Gastrocnemius medialis (tissue), 4 donors: ENCODE measurements around the gene GFY. TPM values are rescaled to one million over a fixed set of nuclear protein-coding genes. Genes with fewer than 3 reads are reported as not detected.

Experiments used
- ATAC-seq, 2 donors: fragments of 150-250 bp; one replicate each; pipeline ENCODE4 v1.9.1; 2016
- DNase-seq, 2 donors: peaks; one replicate each; pipeline ENCODE4 v3.0.0-alpha.2; 2019
- H3K27ac ChIP-seq, 4 donors: fragments of 200-600 bp; sonication (generic); 1 replicate in 1 of 4; 2 replicates in 3 of 4; pipeline ENCODE4 v1.5.1; 2016 to 2018; ENCODE audit warnings: mild to moderate bottlenecking in 2 of 4, moderate library complexity in 1 of 4
- H3K27me3 ChIP-seq, 3 donors: fragments of 200-600 bp; sonication (generic) in 2 of 3; 1 replicate in 1 of 3; 2 replicates in 2 of 3; pipeline versions ENCODE4 v1.5.1 to v1.6.0; 2016 to 2019; ENCODE audit warnings: mild to moderate bottlenecking in 1 of 3, moderate library complexity in 1 of 3
- H3K36me3 ChIP-seq, 2 donors: fragments of 200-600 bp; sonication (generic) in 1 of 2; one replicate each; pipeline ENCODE4 v1.5.1; 2017 to 2018
- H3K4me1 ChIP-seq, 2 donors: fragments of 200-600 bp; sonication (generic) in 1 of 2; one replicate each; pipeline ENCODE4 v1.5.1; 2016 to 2017; ENCODE audit warnings: mild to moderate bottlenecking in 2 of 2
- H3K4me3 ChIP-seq, 4 donors: fragments of 200-600 bp; sonication (generic) in 3 of 4; 1 replicate in 1 of 4; 2 replicates in 3 of 4; pipeline ENCODE4 v1.5.1; 2016 to 2019; ENCODE audit warnings: mild to moderate bottlenecking in 2 of 4
- H3K9me3 ChIP-seq, 3 donors: fragments of 200-600 bp; sonication (generic) in 2 of 3; 1 replicate in 1 of 3; 2 replicates in 2 of 3; pipeline ENCODE4 v1.5.1; 2016 to 2019
- POLR2A ChIP-seq, 2 donors: fragments of 450-650 bp; IDR thresholded peaks; one replicate each; pipeline ENCODE4 v1.6.1; 2017; ENCODE audit warnings: antibody characterized with exemption in 2 of 2, mild to moderate bottlenecking in 2 of 2, moderate library complexity in 2 of 2
- in situ Hi-C, 4 donors: fragments of 200-750 bp; cut with MboI; loops; one replicate each; pipeline versions ENCODE4 v1.15.0 to v1.8.0; 2017; ENCODE audit warnings: low sequenced_read_pairs in 4 of 4
- intact Hi-C: fragments of 100-400 bp; cut with DNase I; formaldehyde crosslinking; loops from one replicate; pipeline ENCODE4 v1.15.1; 2023; ENCODE audit warnings: low total_unique reads
- total RNA-seq, 4 donors: library from RNA; depleted of rRNA; stranded (reverse); fragments of >200 nt; gene quantifications; one replicate each; pipeline versions ENCODE4 v1.1.0 to v1.2.3, GENCODE V29; 2016
- TF ChIP-seq, protein P1 (sequence below), 5 experiments: fragments of 450-650 bp in 3 of 5; fragments of 200-600 bp in 2 of 5; sonication (generic) in 2 of 5; IDR thresholded peaks in 4 of 5; conservative IDR thresholded peaks in 1 of 5; 1 replicate in 4 of 5; 2 replicates in 1 of 5; pipeline ENCODE4 v1.5.1; 2016 to 2019; ENCODE audit warnings: antibody characterized with exemption in 5 of 5, mild to moderate bottlenecking in 3 of 5, moderate library complexity in 3 of 5

GFY gene
- total RNA-seq, 4 donors from 2014 or later = not detected

- Histone ChIP-seq H3K4me3 (no peak overlapping the region), H3K4me1 (no peaks in the 10 kb centered on the region), H3K36me3 (no peaks in the 10 kb centered on the region), H3K27me3 (peaks cover 0 to 14% (median 7%) of the 10 kb centered on the region in 3 donors), H3K9me3 (no peaks in the 10 kb centered on the region), H3K27ac (no peak overlapping the region)
- no peak for TF ChIP-seq POLR2A (IDR thresholded peaks at IDR 0.05)
- TF ChIP-seq, protein P1, sequence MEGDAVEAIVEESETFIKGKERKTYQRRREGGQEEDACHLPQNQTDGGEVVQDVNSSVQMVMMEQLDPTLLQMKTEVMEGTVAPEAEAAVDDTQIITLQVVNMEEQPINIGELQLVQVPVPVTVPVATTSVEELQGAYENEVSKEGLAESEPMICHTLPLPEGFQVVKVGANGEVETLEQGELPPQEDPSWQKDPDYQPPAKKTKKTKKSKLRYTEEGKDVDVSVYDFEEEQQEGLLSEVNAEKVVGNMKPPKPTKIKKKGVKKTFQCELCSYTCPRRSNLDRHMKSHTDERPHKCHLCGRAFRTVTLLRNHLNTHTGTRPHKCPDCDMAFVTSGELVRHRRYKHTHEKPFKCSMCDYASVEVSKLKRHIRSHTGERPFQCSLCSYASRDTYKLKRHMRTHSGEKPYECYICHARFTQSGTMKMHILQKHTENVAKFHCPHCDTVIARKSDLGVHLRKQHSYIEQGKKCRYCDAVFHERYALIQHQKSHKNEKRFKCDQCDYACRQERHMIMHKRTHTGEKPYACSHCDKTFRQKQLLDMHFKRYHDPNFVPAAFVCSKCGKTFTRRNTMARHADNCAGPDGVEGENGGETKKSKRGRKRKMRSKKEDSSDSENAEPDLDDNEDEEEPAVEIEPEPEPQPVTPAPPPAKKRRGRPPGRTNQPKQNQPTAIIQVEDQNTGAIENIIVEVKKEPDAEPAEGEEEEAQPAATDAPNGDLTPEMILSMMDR (IDR thresholded peaks at IDR 0.05 in 4 of 5, conservative IDR thresholded peaks at IDR 0.05 in 1 of 5) = no peak
- in situ Hi-C loops = loop anchor here in 3 of 4 donors (5.0 to 25.0 kb wide), 4 partner anchors 51 to 146 kb away; partner anchors contain the start of genes SLC17A7 (in 2 of the 3) and RCN3 (in 1 of the 3)
- DNase-seq (no peak), ATAC-seq (no peak)
- intact Hi-C loops = no loop called here
Observed at GRCh38 chr19:49390929-49391359, 34.2 kb upstream of the GFY start.

- in situ Hi-C loops (loop anchor here in 3 of 4 donors (5.0 to 25.0 kb wide), 4 partner anchors 51 to 146 kb away; partner anchors contain the start of genes SLC17A7 (in 2 of the 3) and RCN3 (in 1 of the 3)), intact Hi-C loops (loop anchor here (1.0 kb wide), 1 partner anchor 52 kb away; no protein-coding TSS in a partner anchor)
- no peaks in the 10 kb centered on the region for H3K36me3 ChIP-seq
- DNase-seq (peak; percentile 62 to 63), ATAC-seq (peak; percentile 88 to 91)
- H3K4me1 ChIP-seq = no peaks in the 10 kb centered on the region
- no peak overlapping the region for H3K4me3 ChIP-seq
- no peaks in the 10 kb centered on the region for H3K9me3 ChIP-seq
- H3K27ac ChIP-seq = no peak overlapping the region
- peaks cover 0 to 14% (median 7%) of the 10 kb centered on the region in 3 donors for H3K27me3 ChIP-seq
- no peak for TF ChIP-seq POLR2A (IDR thresholded peaks at IDR 0.05)
- TF ChIP-seq, protein P1 (IDR thresholded peaks at IDR 0.05 in 4 of 5, conservative IDR thresholded peaks at IDR 0.05 in 1 of 5) = peak; percentile 60 to 79 (median 75)
Observed at GRCh38 chr19:49391581-49392399, 33.4 kb upstream of the GFY start.

- no peak for DNase-seq
- intact Hi-C loops (no loop called here), in situ Hi-C loops (loop anchor here in 3 of 4 donors (5.0 to 25.0 kb wide), 4 partner anchors 48 to 143 kb away; partner anchors contain the start of genes SLC17A7 (in 2 of the 3) and RCN3 (in 1 of the 3))
Observed at GRCh38 chr19:49393881-49394280, 31.3 kb upstream of the GFY start.

DNA sequence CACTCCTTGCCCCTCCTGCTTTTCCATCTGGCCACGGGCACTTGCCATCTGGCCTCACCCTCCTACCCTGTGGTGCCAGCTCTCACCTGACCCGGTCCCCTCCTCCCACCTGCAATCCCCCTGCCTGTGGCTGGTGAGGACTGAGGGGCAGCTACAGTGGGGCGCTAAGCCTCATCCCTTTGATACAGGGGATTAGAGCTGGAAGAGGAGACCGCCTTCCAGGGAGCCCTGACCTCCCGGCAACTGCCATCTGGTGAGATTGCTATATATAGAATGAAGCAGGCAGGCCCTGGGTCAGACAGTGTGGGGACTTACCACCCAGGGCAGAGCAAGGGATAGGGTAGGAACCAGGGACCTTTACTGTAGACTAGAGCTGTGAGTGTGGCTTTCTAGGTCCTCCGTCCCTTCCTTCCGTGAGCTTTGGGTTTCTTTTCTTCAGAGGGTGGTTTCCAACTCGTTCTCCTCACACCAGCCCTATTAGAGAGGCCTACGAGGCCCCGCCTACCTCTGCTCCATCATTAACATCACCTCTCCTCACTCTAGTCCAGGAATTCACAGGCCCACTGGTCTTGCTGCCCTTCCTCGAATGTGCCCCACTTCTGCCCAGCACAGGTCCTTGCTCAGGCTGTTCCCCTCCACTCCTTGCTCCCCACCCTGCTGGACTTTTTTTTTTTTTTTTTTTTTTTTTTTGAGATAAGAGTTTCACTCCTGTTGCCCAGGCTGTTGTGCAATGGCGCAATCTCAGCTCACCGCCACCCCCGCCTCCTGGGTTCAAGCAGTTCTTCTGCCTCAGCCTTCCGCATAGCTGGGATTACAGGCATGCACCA is 29.4 kb upstream of the GFY start:
- Histone ChIP-seq H3K27ac (no peak overlapping the region), H3K9me3 (no peaks in the 10 kb centered on the region), H3K4me3 (no peak overlapping the region), H3K36me3 (no peaks in the 10 kb centered on the region), H3K27me3 (peaks cover 0 to 5% (median 2%) of the 10 kb centered on the region in 3 donors), H3K4me1 (no peaks in the 10 kb centered on the region)
- DNase-seq (no peak), ATAC-seq (no peak)
- in situ Hi-C loops = loop anchor here in 2 of 4 donors (10.0 to 25.0 kb wide), 2 partner anchors 49 to 142 kb away; partner anchors contain the start of genes RCN3 (in 1 of the 2) and SLC17A7 (in 1 of the 2)
- intact Hi-C loops = no loop called here
- TF ChIP-seq POLR2A (IDR thresholded peaks at IDR 0.05) = no peak
- TF ChIP-seq, protein P1 (IDR thresholded peaks at IDR 0.05 in 4 of 5, conservative IDR thresholded peaks at IDR 0.05 in 1 of 5) = no peak

More at GRCh38 chr19:49393881-49394280, 31.3 kb upstream of the GFY start:
- Histone ChIP-seq H3K4me1 (no peaks in the 10 kb centered on the region), H3K36me3 (no peaks in the 10 kb centered on the region), H3K27me3 (peaks cover 2 to 5% (median 5%) of the 10 kb centered on the region in 3 donors), H3K4me3 (no peak overlapping the region), H3K9me3 (no peaks in the 10 kb centered on the region), H3K27ac (no peak overlapping the region)
- TF ChIP-seq, protein P1 (IDR thresholded peaks at IDR 0.05 in 4 of 5, conservative IDR thresholded peaks at IDR 0.05 in 1 of 5) = no peak
- TF ChIP-seq POLR2A (IDR thresholded peaks at IDR 0.05) = no peak
- ATAC-seq = no peak
